HUDEP-2 (cell line): ENCODE data around the gene KCNT1.

Source experiments
- DNase-seq, 76 experiments: peaks; one replicate each; lab custom pipeline; 2025; ENCODE audit not compliant: unreplicated experiment in 76 of 76; lab: John Stamatoyannopoulos, UW

The KCNT1 gene

DNA sequence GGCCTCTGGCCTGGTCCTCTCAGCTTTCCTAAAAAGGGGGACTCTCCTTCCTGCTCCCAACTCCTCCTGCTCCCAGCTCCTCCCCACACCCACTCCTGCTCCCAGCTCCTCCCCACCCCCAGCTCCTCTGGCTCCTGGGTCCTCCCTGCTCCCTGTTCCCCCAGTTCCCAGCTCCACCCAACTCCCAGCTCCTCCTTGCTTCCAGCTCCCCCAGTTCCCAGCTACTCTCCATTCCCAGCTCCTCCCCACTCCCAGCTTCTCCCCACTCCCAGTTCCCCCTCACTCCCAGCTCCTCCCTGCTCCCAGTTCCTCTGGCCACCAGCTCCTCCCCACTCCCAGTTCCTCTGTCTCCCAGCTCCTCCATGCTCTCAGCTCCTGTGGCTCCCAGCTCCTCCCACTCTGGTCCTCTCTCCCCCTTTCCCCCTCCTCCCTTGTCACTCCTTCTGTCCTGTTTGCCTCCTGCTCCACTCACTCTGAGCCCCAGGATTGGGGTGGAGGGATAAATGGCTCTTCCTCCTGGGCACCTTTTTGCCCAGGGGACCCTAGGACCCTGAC lies 75.7 kb downstream of the KCNT1 start:
- no peak for DNase-seq

DNA sequence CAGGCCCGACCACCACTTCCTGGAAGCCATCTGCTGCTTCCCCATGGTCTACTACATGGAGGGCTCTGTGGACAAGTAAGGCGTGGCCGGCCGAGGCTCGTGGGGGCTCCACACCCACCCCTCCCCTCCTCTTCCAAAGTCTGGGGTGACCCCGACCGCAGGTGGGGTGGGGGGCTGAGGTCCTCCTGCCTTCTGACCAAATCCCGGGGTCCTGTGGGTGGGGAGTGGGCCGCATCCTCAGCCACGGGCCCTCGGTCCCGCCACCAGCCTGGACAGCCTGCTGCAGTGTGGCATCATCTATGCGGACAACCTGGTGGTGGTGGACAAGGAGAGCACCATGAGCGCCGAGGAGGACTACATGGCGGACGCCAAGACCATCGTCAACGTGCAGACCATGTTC lies 76.4 kb downstream of the KCNT1 start:
- DNase-seq, result no peak

DNA sequence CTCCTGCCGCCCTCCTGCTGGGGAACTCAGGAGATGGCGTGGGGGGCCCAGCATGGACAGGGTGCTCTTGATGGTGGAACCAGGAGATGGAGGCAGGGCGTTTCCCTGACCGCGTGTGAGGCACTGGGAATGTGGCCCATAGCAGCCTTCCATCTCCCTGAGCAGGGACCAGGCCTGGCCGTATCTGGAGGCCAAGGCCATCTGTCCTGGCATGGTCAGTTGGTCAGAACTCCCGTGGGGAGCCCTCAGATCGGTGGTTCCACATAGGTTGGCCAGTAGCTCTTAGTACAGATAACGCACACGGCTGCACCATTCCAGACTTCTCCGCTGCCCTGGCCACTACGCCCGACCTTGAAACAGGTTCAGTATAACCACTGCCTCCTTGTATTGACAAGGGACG lies 77.6 kb downstream of the KCNT1 start:
- no peak for DNase-seq

DNA sequence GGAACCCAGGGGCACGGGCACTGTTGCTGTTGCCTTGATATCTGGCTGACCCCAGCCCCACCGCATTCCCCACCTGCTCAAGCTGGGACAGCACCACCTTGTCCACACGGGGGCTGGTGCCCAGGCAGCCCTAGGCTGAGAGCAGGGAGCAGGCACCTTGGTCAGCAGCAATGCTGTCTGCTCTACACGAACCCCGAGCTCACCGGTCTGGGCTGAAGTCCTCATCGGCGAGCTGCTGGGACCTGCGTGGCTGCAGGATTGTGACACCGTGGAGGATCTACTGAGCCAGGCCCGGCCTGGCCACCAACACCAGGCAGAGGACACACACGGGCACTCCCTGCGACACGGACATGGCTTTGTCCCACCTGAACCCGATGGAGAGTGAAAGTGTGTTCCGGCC lies 78.1 kb downstream of the KCNT1 start:
- DNase-seq, result no peak

DNA sequence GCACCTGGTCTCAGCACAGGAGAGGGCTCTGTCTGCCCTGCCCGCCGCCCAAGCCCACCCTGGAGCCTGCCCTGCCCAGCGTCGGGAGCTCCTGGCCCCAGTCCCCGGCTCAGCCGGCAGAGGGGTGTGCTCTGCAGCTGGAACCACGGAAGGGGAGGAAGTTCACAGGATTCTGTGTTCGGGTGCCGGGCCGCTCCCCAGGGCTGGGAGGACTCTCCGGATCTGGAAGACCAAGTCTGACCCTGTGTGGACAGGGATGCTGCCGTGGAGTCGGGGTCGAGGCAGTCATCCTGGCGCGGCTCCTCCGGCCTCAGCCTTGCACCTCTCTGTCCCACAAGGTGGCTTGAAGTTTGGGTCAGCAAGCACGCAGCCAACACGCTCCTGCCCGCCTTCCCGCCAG lies 78.6 kb downstream of the KCNT1 start:
- DNase-seq, result no peak

DNA sequence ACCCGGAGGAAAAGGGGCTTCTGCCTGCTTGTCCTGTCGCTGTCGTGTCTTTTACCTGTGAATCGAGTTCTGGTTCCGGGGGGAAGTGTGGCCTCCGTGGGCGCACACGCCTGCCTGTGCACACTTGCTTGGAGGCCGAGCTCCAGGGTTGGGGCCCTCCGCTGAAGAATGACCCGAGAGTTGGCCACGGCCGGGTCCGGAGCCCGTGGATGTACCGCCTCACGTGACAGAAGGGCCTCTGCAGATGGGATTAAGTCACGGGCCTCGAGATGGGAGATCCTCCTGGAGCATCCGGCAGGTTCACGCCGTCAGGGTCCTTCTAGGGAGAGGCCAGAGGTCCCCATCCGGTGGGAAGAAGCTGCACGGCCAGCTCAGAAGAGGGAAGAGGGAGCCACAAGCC lies 81.0 kb downstream of the KCNT1 start:
- DNase-seq, result no peak

DNA sequence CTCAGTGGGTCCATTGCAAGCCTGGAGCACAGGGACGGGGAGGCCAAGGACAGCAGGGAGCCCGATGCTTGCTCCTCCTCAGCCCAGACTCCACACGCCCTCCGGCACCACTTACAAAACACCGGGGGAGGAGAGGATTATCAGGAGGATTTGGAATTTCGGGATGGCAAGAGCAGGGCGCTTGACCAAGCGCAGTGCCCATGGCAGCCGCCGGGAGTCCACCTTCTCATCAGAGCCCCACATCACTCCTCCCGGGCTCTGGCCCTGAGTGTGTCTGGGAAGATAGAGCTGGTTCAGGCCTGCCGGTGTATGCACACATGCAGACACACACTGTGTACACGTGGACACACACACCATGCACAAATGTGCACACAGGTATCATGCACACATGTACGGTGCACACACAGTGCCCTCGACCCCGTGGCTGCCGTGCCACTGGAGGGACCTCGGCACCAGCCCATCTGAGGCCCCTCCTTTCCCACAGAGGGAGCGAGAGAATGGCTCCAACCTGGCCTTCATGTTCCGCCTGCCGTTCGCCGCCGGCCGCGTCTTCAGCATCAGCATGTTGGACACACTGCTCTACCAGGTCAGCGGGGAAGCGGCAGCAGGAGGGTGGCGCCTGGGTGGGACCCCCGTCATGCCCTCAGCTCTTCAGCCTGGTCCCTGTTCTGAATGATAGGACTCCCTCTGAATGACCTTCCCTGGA lies 81.7 kb downstream of the KCNT1 start:
- DNase-seq, result no peak

DNA sequence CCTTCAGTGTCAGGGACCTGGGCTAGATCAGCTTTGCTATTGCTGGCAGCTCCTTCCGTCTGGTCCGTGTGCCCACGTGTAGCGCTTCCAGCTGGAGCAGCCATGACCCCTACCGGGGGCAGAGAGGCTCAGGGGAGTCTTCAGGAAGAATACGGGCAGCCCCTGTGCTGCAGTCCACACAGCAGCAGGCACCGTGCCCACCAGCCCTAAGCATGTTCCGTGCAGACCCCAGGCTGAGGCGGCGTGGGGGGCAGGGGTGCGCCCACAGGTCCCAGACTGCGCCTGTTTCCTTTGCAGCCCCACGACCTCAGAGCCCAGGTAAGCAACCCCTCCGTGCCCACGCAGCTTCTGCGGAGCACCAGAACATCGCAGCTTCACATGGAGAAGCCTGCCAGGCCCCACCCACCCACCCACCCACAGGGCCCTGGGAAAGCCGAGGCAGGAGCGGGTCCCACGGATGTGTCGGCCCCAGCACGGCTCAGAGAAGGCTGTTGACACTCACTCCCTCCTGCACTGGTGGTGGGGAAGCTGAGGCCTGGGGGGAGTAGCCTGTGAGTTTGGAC lies 83.1 kb downstream of the KCNT1 start:
- DNase-seq, result no peak

DNA sequence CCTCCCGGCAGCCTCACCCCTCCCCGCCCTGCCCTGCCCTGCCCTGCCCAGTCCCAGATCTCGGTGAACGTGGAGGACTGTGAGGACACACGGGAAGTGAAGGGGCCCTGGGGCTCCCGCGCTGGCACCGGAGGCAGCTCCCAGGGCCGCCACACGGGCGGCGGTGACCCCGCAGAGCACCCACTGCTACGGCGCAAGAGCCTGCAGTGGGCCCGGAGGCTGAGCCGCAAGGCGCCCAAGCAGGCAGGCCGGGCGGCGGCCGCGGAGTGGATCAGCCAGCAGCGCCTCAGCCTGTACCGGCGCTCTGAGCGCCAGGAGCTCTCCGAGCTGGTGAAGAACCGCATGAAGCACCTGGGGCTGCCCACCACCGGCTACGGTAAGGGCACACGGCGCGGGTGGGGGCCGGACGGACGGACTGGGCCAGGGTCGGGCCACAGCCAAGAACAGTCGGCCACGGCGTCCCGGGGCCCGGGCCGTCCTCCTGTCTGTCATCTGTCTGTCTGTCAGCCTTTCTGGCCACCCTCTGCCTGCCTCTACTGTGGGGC lies 84.2 kb downstream of the KCNT1 start:
- DNase-seq, result no peak

DNA sequence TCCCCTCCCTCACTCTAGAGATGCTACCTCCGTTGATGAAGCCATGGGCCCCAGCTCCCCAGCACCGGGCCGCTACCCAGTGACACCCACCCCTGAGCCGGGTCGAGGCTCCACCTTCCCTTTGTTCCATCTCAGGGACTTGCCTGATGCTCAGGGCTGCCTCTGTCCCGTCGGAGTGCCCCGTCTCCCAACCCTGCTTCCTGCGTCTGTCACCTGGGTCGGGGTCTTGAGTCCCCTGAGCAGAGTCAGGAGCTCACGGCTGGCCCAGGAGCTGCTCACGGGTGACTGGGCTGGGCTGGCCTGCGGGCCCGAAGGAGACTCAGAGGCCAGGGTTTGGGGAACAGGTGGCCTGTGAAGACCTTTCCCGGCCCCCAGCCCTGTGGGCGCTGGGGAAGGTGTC lies 85.3 kb downstream of the KCNT1 start:
- no peak for DNase-seq

DNA sequence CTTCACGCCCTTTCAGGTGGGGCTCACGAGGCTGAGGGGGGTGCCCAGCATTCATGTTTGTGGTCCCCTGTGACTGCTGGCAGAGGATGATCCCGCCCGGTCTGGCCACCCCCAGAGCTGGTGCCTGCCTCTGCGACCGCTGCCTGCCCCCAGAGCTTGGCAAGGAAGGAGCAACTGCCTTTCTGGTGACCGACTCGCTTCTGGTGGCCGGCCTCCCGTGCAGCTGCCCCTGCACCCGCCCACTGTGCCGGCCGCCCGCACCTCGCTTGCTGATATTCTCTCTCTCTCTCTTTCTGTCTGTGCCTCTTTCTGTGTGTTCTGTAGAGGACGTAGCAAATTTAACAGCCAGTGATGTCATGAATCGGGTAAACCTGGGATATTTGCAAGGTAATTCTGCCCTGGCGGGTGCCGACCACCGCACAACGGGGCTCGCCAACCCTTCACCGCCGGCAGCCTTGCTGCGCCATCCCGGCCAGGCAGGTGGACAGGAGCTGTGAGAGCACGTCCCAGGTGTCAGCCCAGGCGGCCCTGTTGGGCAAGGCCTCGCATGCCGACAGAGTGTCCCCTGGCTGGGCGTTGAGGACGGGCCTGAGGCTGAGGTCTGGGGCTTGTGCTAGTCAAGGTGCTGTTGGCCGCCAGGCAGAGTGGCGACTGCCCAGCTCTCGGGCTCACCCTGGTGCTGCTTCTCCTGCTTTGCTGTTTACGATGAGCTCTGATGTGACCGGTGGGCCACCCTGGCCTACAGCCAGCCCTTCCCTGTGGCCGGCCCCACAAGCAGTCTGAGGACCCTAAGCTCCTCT lies 86.0 kb downstream of the KCNT1 start:
- DNase-seq, result no peak

DNA sequence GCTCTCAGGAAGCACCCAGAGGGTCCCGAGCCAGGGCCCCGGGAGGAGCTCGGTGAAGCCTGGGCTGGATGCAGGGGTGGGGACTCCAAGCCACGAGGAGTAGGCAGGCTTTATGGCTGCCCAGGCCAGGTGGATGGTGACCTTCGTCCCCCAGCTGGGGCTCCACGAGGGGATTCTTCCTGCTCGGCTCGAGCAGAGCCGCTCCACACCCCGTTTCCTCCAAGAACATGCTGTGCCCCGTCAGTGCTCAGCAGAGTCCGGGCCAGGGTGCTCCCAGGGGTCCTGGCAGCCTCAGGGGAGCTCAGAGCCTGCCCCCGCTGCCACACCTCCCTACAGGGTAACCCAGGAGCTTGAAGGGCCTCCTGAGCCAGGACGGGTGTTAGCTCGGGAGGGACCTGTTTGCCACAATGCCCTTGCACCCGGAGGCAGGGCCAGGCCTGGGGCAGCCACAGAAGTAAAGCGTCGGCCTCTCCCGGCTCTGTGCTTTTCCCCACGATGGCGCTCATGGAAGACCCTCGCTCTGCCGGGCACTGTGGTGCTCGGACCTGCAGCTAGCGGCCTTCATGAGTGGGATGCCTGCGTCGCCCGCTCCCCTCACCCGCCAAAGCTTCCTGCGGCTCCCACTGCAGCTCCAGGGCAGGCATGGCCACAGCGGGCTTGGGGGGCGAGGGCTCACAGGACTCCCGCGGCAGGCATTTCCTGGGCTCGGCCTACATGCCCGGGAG lies 86.8 kb downstream of the KCNT1 start:
- no peak for DNase-seq

DNA sequence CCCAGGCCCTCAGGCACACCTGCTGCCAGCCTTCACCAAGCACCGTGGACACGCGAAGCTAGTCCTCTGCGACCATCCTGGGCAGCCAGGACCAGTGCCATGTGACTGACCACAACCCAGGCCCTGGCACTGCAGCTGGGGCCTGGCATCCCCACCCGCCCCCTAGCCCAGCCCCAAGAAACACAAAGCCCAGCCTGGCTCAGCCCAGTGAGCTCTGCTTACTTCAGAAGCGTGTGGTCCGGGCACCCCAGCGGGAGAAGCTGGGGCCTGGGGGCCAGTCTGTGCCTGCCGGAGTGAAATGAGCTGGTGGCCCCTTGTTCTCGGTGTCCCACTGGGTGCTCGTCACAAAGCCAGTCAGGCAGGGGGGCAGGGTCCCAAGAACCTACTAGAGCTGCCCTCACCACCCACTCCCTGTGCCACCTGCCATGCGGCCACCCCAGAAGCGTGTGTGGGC lies 87.9 kb downstream of the KCNT1 start:
- no peak for DNase-seq

DNA sequence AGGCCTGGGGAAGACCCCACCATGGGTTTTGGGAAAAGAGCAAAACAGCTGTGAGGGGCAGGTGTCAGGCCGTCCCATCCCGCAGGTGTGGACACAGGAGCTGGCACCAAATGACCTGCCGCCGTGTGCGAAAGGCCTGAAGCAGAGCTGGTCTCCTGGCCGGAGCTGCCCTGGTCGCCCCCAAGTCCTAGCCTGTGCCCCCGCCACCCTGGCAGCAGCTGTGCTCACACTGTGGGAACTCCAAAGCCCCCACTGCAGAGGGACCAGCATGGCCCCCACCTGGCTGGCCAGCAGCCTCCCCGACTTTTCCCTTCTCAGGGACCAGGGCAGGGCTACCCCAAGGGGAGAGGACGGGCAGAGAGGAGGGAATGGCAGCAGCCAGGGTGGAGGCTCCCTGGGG lies 88.4 kb downstream of the KCNT1 start:
- DNase-seq, result no peak

DNA sequence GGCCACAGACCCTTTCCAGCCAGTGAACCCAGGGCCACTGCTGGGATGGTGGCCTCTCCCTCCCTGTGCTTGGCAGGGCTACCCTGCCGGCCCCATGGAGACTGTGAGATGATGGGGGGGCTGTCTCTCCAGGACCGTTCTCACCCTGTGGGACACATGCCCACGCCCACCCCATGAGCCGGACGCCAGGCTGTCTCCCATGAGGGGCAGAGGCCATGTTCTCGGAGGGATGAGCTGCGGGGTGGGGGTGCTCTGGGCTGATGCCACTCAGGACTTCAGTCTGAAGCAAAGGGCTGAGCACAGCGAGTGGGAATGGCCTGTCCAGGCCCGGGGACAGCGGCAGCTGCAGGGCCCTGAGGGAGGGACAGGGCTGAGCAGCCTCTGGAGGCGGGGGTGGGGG lies 88.9 kb downstream of the KCNT1 start:
- no peak for DNase-seq

DNA sequence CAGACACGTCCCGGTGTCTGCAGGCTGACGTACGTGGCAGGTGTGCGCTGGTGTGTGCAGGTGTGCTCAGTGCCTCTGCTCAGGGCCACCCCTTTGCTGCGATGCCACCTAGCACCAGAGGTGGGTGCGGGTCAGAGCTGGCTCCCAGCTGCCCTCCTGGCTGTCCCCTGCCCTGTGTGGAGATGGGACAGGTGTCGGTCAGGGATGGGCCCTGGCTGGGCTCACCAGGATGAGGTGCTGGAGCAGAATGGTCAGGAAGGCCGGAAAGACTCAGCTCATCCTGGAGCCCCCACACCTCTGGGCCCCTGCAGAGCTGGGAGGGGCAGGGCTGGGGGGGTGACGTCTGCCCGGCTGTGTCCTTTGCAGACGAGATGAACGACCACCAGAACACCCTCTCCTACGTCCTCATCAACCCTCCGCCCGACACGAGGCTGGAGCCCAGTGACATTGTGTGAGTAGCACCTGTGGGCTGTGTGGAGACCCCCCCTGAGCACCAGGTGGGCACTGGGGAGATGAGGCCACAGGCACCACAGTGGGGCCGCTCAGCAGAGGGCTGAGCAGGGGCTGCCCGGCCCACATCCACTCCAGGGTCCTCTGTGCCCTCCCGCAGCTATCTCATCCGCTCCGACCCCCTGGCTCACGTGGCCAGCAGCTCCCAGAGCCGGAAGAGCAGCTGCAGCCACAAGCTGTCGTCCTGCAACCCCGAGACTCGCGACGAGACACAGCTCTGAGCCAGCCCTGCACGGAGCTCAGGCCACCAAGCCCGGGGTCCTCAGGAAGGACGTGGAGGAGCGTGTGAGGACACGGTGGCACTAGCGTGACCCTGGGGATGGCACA lies 89.7 kb downstream of the KCNT1 start:
- DNase-seq, result no peak

DNA sequence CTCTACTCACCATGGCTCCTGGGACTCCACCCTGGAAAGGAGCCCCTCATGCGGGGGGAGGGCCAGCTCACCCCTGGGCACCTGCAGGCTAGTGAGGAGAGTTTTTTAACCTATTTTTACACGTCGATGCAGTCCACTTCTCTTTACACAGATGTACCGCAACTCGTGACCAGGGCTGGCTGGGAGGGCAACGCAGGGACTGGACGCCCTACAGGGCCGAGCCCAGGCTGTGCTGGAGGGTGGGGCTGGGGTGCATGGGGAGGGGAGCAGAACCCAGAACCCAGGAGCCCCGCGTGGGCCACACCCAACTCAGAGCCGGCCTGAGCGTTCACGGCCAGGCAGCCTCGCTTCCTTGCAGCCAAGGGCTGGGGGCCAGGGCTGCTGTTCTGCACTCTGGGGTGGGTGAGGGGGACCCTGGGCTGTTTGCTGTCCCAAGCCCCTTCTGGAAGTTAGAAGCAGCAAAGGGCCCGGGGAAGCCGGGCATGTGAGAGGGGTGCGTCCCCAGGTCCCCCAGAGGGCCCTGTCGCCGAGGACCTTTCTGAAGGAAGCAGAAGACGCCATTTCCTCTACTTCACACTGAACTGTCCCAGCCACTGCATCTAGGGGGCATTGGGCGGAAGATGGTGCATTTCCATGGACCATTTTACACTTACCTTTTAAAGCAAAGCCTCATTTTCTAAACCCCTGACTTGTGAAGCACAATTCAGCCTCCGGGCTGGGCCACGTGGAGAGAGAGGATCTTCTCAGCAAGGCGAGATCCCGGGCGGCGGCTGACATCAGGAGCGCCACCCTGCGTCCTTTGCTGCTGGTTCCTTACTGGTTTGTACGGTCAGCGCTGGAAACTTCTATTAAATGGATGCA lies 90.5 kb downstream of the KCNT1 start:
- DNase-seq, result no peak

DNA sequence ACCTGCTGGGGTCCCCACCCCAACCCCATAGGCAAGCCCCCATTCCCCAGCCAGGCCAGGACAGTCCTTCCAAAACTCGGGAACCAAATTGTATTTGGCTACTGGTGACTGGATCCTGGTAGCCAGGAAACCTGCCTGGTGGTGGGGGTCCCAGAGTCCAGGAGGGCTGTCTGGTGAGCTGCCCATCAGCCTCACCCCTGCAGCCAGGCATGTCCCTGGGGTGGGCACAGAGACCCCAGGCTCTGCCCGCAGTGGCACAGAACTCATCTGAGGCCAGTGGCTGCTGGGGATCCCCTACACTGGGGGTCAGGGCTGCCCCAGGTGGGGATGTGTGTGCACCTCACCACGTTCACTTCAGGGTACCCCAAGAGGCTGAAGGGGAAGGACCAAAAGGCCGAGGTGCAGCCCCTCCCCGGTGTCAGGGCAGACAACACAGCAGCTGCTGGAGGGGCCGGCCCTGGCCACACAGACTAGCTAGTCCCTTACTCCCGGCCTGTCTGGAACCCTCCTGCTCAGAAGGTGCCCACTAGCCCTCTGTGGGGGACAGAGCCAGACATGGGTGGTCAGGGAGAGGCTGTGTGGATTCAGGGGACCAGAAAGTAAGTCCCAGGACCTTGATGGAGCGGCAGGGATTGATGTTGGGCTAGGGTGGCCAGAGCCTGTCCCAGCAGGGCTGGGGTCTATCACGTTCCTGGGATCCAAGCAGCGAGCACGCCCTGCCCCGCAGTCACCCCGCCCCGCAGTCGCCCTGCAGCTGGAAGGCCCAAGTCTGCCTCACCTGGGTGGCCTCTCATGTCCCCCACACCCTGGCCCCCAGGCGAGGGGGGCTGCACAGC lies 91.5 kb downstream of the KCNT1 start:
- DNase-seq, result no peak
